GM12878 (cell line): ENCODE measurements around the gene ANXA4. TPM values are rescaled to one million over a fixed set of nuclear protein-coding genes. Genes with fewer than 3 reads are reported as not detected.

Experiments
- ATAC-seq: fragments of 200-7000 bp; cut with Tn5 transposase; 3 replicates; pipeline ENCODE4 v1.9.1; 2020; ENCODE audit warnings: mild to moderate bottlenecking, moderate library complexity
- BruUV-seq: library from RNA; stranded (reverse); fragments of 400-500 nt; replicated peaks from 2 replicates; lab custom pipeline; 2021; lab: Mats Ljungman, UMichigan
- CTCF ChIA-PET: fragments of 300-600 bp; sonication (Branson Sonifier 250); formaldehyde crosslinking; extraction: SDS; loops from one replicate; lab custom pipeline; 2021; ENCODE audit warnings: inconsistent platforms; lab: Yijun Ruan, JAX
- POLR2A ChIA-PET: fragments of 350-600 bp; formaldehyde crosslinking; extraction: SDS; loops from one replicate; lab custom pipeline; 2021; ENCODE audit warnings: inconsistent platforms; lab: Charles Lee
- RAD21 ChIA-PET: fragments of 300-600 bp; sonication (Branson Sonifier 250); formaldehyde crosslinking; loops from one replicate; lab custom pipeline; 2023; ENCODE audit warnings: antibody characterized with exemption; ENCODE audit not compliant: unreplicated experiment; lab: Charles Lee
- SMC1A ChIA-PET: fragments of 300-600 bp; sonication (Branson Sonifier 250); formaldehyde crosslinking; loops from one replicate; lab custom pipeline; 2023; ENCODE audit not compliant: unreplicated experiment, uncharacterized antibody; lab: Charles Lee
- DNase-seq: peaks from one replicate; pipeline ENCODE4 v3.0.0-alpha.2; 2011; ENCODE audit warnings: low read depth, low spot score
- FAIRE-seq: peaks from 3 replicates; lab custom pipeline; 2011; peaks lifted over from hg19 to GRCh38; lab: Jason Lieb, UNC
- H2AFZ ChIP-seq: 2 replicates; pipeline ENCODE4 v1.6.0; 2011; ENCODE audit warnings: low read depth, low read length, control low read depth; ENCODE audit not compliant: control insufficient read depth
- H3K27ac ChIP-seq: 2 replicates; pipeline ENCODE4 v1.5.1; 2011; ENCODE audit warnings: control low read depth; ENCODE audit not compliant: control insufficient read depth, insufficient read depth
- H3K27me3 ChIP-seq, 2 experiments: replicated peaks in 1 of 2; 2 replicates each; pipeline versions ENCODE4 v1.6.0 to v1.6.1; 2011; ENCODE audit warnings: low read length in 1 of 2; ENCODE audit not compliant: control insufficient read depth in 2 of 2, insufficient read depth in 2 of 2
- H3K36me3 ChIP-seq, 2 experiments: 2 replicates each; pipeline ENCODE4 v1.5.1; 2011; ENCODE audit warnings: low read length in 1 of 2; ENCODE audit not compliant: control insufficient read depth in 2 of 2, insufficient read depth in 2 of 2
- H3K4me1 ChIP-seq: 2 replicates; pipeline ENCODE4 v1.6.1; 2011; ENCODE audit warnings: mild to moderate bottlenecking, low read length, moderate library complexity, mixed read lengths; ENCODE audit not compliant: control insufficient read depth, insufficient read depth
- H3K4me2 ChIP-seq: 2 replicates; pipeline ENCODE4 v1.6.0; 2011; ENCODE audit warnings: control low read depth; ENCODE audit not compliant: control insufficient read depth, insufficient read depth
- H3K4me3 ChIP-seq: fragments of 200-600 bp; sonication (generic); 2 replicates; pipeline ENCODE4 v1.5.1; 2016
- H3K79me2 ChIP-seq: 2 replicates; pipeline ENCODE4 v1.6.0; 2011; ENCODE audit warnings: low read length; ENCODE audit not compliant: control insufficient read depth, insufficient read depth
- H3K9ac ChIP-seq: 2 replicates; pipeline ENCODE4 v1.8.0; 2011; ENCODE audit warnings: low read length, control low read depth, mixed read lengths; ENCODE audit not compliant: control insufficient read depth, insufficient read depth
- H3K9me3 ChIP-seq: replicated peaks from 3 replicates; pipeline ENCODE4 v1.5.1; 2011; ENCODE audit warnings: mild to moderate bottlenecking, low read length; ENCODE audit not compliant: control insufficient read depth, insufficient read depth
- H4K20me1 ChIP-seq: 2 replicates; pipeline ENCODE4 v1.6.0; 2011; ENCODE audit not compliant: control insufficient read depth, insufficient read depth
- BCL11A ChIP-seq: IDR thresholded peaks from 2 replicates; pipeline ENCODE4 v1.6.1; 2011; ENCODE audit warnings: low read depth, low read length
- CBX5 ChIP-seq: sonication (generic); IDR thresholded peaks from 2 replicates; pipeline ENCODE4 v1.6.1; 2016; ENCODE audit warnings: low read depth, moderate library complexity, mild to moderate bottlenecking, inconsistent platforms
- EGR1 ChIP-seq, 2 experiments: IDR thresholded peaks; 1 replicate in 1 of 2; 2 replicates in 1 of 2; pipeline ENCODE4 v1.6.1; 2011 to 2012; ENCODE audit warnings: low read depth in 2 of 2, low read length in 2 of 2, borderline replicate concordance in 1 of 2, mild to moderate bottlenecking in 1 of 2, moderate library complexity in 1 of 2
- EP300 ChIP-seq, 2 experiments: fragments of 150-350 bp in 1 of 2; IDR thresholded peaks; 2 replicates each; pipeline ENCODE4 v1.6.1; 2011 to 2012; ENCODE audit warnings: low read depth in 2 of 2, low read length in 2 of 2, borderline replicate concordance in 1 of 2, improper control_type of control experiment in 1 of 2, inconsistent platforms in 1 of 2; ENCODE audit not compliant: control insufficient read depth in 1 of 2
- EZH2 ChIP-seq: IDR thresholded peaks from 2 replicates; pipeline ENCODE4 v1.6.1; 2012; ENCODE audit warnings: low read depth, mild to moderate bottlenecking, control low read depth, inconsistent platforms, low read length, borderline replicate concordance; ENCODE audit not compliant: control insufficient read depth
- IKZF1 ChIP-seq: fragments of 450-650 bp; conservative IDR thresholded peaks from 2 replicates; pipeline ENCODE4 v1.6.1; 2017; ENCODE audit warnings: antibody characterized with exemption, mild to moderate bottlenecking
- IKZF2 ChIP-seq, 2 experiments: fragments of 450-650 bp; IDR thresholded peaks; 2 replicates each; pipeline ENCODE4 v1.6.1; 2017; ENCODE audit warnings: mild to moderate bottlenecking in 2 of 2, moderate library complexity in 2 of 2
- MTA2 ChIP-seq: fragments of 450-650 bp; IDR thresholded peaks from 2 replicates; pipeline ENCODE4 v1.6.1; 2016; ENCODE audit warnings: low read depth, mild to moderate bottlenecking, moderate library complexity
- NKRF ChIP-seq: fragments of 450-650 bp; conservative IDR thresholded peaks from 2 replicates; pipeline ENCODE4 v1.6.1; 2017; ENCODE audit warnings: mild to moderate bottlenecking, moderate library complexity
- PBX3 ChIP-seq: IDR thresholded peaks from 2 replicates; pipeline ENCODE4 v1.6.1; 2011; ENCODE audit warnings: mild to moderate bottlenecking, low read depth, low read length, moderate library complexity; ENCODE audit not compliant: insufficient replicate concordance
- RUNX3 ChIP-seq: IDR thresholded peaks from 2 replicates; pipeline ENCODE4 v1.6.1; 2012; ENCODE audit warnings: low read length, inconsistent platforms
- SRF ChIP-seq, 2 experiments: IDR thresholded peaks; 2 replicates each; pipeline ENCODE4 v1.6.1; 2011; ENCODE audit warnings: low read depth in 2 of 2, low read length in 2 of 2, mild to moderate bottlenecking in 1 of 2, moderate library complexity in 1 of 2
- STAT1 ChIP-seq: fragments of 450-650 bp; conservative IDR thresholded peaks from 2 replicates; pipeline ENCODE4 v1.6.1; 2014; ENCODE audit warnings: antibody characterized with exemption, mild to moderate bottlenecking
- TBL1XR1 ChIP-seq: IDR thresholded peaks from 2 replicates; pipeline ENCODE4 v1.6.1; 2012; ENCODE audit warnings: low read depth, low read length, improper control_type of control experiment
- TCF12 ChIP-seq: IDR thresholded peaks from 2 replicates; pipeline ENCODE4 v1.6.1; 2011; ENCODE audit warnings: low read depth, mild to moderate bottlenecking, low read length
- ZNF24 ChIP-seq: fragments of 450-650 bp; IDR thresholded peaks from 2 replicates; pipeline ENCODE4 v1.6.1; 2017; ENCODE audit warnings: antibody characterized with exemption, mild to moderate bottlenecking
- WGBS: methylation state at CpG from one replicate; pipeline ENCODE4 v1.1.6; 2016; ENCODE audit warnings: low lambda C conversion rate; ENCODE audit not compliant: insufficient replicate concordance, insufficient coverage; ENCODE audit errors: missing lambda C conversion rate; 5-methylcytosine and 5-hydroxymethylcytosine counted together
- in situ Hi-C: fragments of 300-500 bp; cut with MboI; formaldehyde crosslinking; loops from 9 replicates; pipeline ENCODE4 v1.14.3; 2018; ENCODE audit warnings: mixed read lengths
- intact Hi-C: fragments of 100-400 bp; cut with micrococcal nuclease; formaldehyde crosslinking; loops from one replicate; pipeline ENCODE4 v1.14.2; 2022; ENCODE audit not compliant: unreplicated experiment
- polyA plus RNA-seq, 11 experiments: library from polyadenylated mRNA; depleted of rRNA in 4 of 11; unstranded in 6 of 11; stranded (reverse) in 5 of 11; fragments of >200 nt; fragmentation: Nextera tagmentation in 4 of 11; fragmentation: Illumina TruSeq in 1 of 11; extraction: Ambion mirVana in 4 of 11; extraction: Trizol in 1 of 11; gene quantifications; 1 replicate in 1 of 11; 2 replicates in 10 of 11; pipeline versions ENCODE4 v1.2.1 to v1.2.3, GENCODE V29; 2011 to 2016; ENCODE audit warnings: inconsistent platforms in 2 of 11, missing spikeins in 2 of 11, low read depth in 1 of 11
- total RNA-seq, 4 experiments: library from RNA; depleted of rRNA in 3 of 4; stranded (reverse); fragments of >200 nt in 3 of 4; fragmentation: Illumina TruSeq in 1 of 4; extraction: Trizol in 1 of 4; gene quantifications; 2 replicates each; pipeline versions ENCODE4 v1.2.1 to v1.2.3, GENCODE V29; 2013 to 2021
- TF ChIP-seq, protein P1 (sequence below): IDR thresholded peaks from 2 replicates; pipeline ENCODE4 v1.6.1; 2011; ENCODE audit warnings: low read depth, mild to moderate bottlenecking, low read length, moderate library complexity, borderline replicate concordance; ENCODE audit errors: extremely low read depth

ANXA4 gene
- total and polyA plus RNA-seq, 10 of the 15 experiments (the other 5 are each of a cell fraction or from before 2014, with no cell fraction given) = 16.3 to 97.2 (median 71.0) TPM

GRCh38 chr2:69717861-69718273, 24.1 kb upstream of the ANXA4 start:
- 22% methylated on average over 2 of the region's 2 CpGs for WGBS
- no TSS peak for BruUV-seq
- intact Hi-C loops = no loop called here
- TF ChIP-seq RUNX3 (0 out of 2 replicates have a peak, but pooled peaks have one; percentile 32), PBX3 (peak; percentile 84), NKRF (no peak), CBX5 (no peak), BCL11A (0 out of 2 replicates have a peak, but pooled peaks have one; percentile 18), IKZF2 (IDR thresholded peaks at IDR 0.05) (peak; percentile 32 to 40; a peak in 1 of 4 replicates), EP300 (IDR thresholded peaks at IDR 0.05; ENCODE audit: borderline replicate concordance in 1 of 2, control insufficient read depth in 1 of 2, low read depth in 2 of 2, low read length in 2 of 2) (peak in 1 of 2 experiments; percentile 9; a peak in 1 of 4 replicates), IKZF1 (peak; percentile 59), ZNF24 (no peak), EGR1 (IDR thresholded peaks at IDR 0.05; ENCODE audit: borderline replicate concordance in 1 of 2, low read depth in 2 of 2, low read length in 2 of 2) (no peak), TCF12 (peak; percentile 67), STAT1 (no peak), TBL1XR1 (no peak), MTA2 (0 out of 2 replicates have a peak, but pooled peaks have one; percentile 15), EZH2 (no peak), SRF (IDR thresholded peaks at IDR 0.05; ENCODE audit: low read depth in 2 of 2, low read length in 2 of 2) (no peak)
- TF ChIP-seq, protein P1, sequence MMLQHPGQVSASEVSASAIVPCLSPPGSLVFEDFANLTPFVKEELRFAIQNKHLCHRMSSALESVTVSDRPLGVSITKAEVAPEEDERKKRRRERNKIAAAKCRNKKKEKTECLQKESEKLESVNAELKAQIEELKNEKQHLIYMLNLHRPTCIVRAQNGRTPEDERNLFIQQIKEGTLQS = no peak

More at GRCh38 chr2:69717861-69718273, 24.1 kb upstream of the ANXA4 start:
- no peaks in the 10 kb centered on the region for H3K36me3 ChIP-seq
- POLR2A ChIA-PET = interaction anchor here (0.5 to 2.1 kb wide), 5 partner anchors 16 to 216 kb away, joined by 3 to 7 read pairs (median 3); no protein-coding TSS in a partner anchor
- ATAC-seq (peak; percentile 82), FAIRE-seq (no peak), DNase-seq (no peak)
- no peak overlapping the region for H3K4me3 ChIP-seq
- H3K27me3 ChIP-seq = no peaks in the 10 kb centered on the region
- H3K79me2 ChIP-seq = no peaks in the 10 kb centered on the region
- in situ Hi-C loops = loop anchor here (25.0 kb wide), 1 partner anchor 706 kb away; the partner anchor contains the start of gene ANTXR1
- H4K20me1 ChIP-seq = no peaks in the 10 kb centered on the region
- SMC1A ChIA-PET = interaction anchor here (0.5 to 7.0 kb wide), 23 partner anchors 9 to 342 kb away, joined by 3 to 64 read pairs (median 4); no protein-coding TSS in a partner anchor
- no peak overlapping the region for H3K9ac ChIP-seq
- H3K4me1 ChIP-seq = peaks cover 12% of the 10 kb centered on the region; the same call in 1 of the 2 replicates
- H2AFZ ChIP-seq = peak overlapping the region; percentile 3; the same call in 1 of the 2 replicates
- H3K4me2 ChIP-seq = peak overlapping the region; percentile 45; the same call in 1 of the 2 replicates
- no peak overlapping the region for H3K27ac ChIP-seq
- no peaks in the 10 kb centered on the region for H3K9me3 ChIP-seq
- RAD21 ChIA-PET = interaction anchor here (0.6 to 6.7 kb wide), 15 partner anchors 27 to 468 kb away, joined by 3 to 46 read pairs (median 4); partner anchors contain the start of gene AAK1
- CTCF ChIA-PET = interaction anchor here (0.6 to 11.6 kb wide), 10 partner anchors 68 to 342 kb away, joined by 3 to 293 read pairs (median 6); partner anchors contain the start of genes MXD1 and NFU1
